Measurements from ENCODE around the gene KIF23. TPM values are rescaled to one million over a fixed set of nuclear protein-coding genes. Genes with fewer than 3 reads are reported as not detected.

Gene KIF23
- total RNA-seq, 1 donor from 2014 or later: 71.5 TPM

- DNase-seq (ENCODE audit: low read depth): no peak
- TF ChIP-seq CTCF (conservative IDR thresholded peaks at IDR 0.05; ENCODE audit: low read depth, low read length): no peak
- no peak overlapping the region for H3K4me3 ChIP-seq (ENCODE audit: low read depth, low read length)
These were observed 25.9 kb upstream of the KIF23 start for GRCh38 chr15:69388260-69388705.

GRCh38 chr15:69389426-69389825 is 24.7 kb upstream of the KIF23 start:
- no peak for TF ChIP-seq CTCF (conservative IDR thresholded peaks at IDR 0.05; ENCODE audit: low read depth, low read length)
- DNase-seq (ENCODE audit: low read depth): no peak
- no peak overlapping the region for H3K4me3 ChIP-seq (ENCODE audit: low read depth, low read length)

- DNase-seq (ENCODE audit: low read depth): peak; percentile 53
- no peak overlapping the region for H3K4me3 ChIP-seq (ENCODE audit: low read depth, low read length)
- TF ChIP-seq CTCF (conservative IDR thresholded peaks at IDR 0.05; ENCODE audit: low read depth, low read length): no peak
These were observed 23.6 kb upstream of the KIF23 start for GRCh38 chr15:69390575-69390974.

- H3K4me3 ChIP-seq (ENCODE audit: low read depth, low read length): no peak overlapping the region
- TF ChIP-seq CTCF (conservative IDR thresholded peaks at IDR 0.05; ENCODE audit: low read depth, low read length): no peak
- DNase-seq (ENCODE audit: low read depth): no peak
These were observed 22.9 kb upstream of the KIF23 start for GRCh38 chr15:69391046-69391757.

GRCh38 chr15:69392352-69392751 is 21.8 kb upstream of the KIF23 start:
- H3K4me3 ChIP-seq (ENCODE audit: low read depth, low read length): no peak overlapping the region
- no peak for TF ChIP-seq CTCF (conservative IDR thresholded peaks at IDR 0.05; ENCODE audit: low read depth, low read length)
- no peak for DNase-seq (ENCODE audit: low read depth)

GRCh38 chr15:69393831-69394491 is 20.2 kb upstream of the KIF23 start:
- TF ChIP-seq CTCF (conservative IDR thresholded peaks at IDR 0.05; ENCODE audit: low read depth, low read length): no peak
- DNase-seq (ENCODE audit: low read depth): no peak
- peak overlapping the region; percentile 15 for H3K4me3 ChIP-seq (ENCODE audit: low read depth, low read length)

Measured in epithelial cell of proximal tubule (primary cell).